HG03097 (cell line): ENCODE measurements around the gene CDKAL1.

Experiments used
- ATAC-seq: cut with Tn5 transposase; IDR thresholded peaks from one replicate; pipeline ENCODE4 v1.9.1; 2021; ENCODE audit not compliant: unreplicated experiment, low FRiP score

CDKAL1 gene

GRCh38 chr6:20861481-20861880, 327.2 kb downstream of the CDKAL1 start:
- no peak for ATAC-seq

GRCh38 chr6:20866036-20866435, 331.8 kb downstream of the CDKAL1 start:
- no peak for ATAC-seq

- ATAC-seq, result no peak
Observed at GRCh38 chr6:20866935-20867703, 332.9 kb downstream of the CDKAL1 start.

DNA sequence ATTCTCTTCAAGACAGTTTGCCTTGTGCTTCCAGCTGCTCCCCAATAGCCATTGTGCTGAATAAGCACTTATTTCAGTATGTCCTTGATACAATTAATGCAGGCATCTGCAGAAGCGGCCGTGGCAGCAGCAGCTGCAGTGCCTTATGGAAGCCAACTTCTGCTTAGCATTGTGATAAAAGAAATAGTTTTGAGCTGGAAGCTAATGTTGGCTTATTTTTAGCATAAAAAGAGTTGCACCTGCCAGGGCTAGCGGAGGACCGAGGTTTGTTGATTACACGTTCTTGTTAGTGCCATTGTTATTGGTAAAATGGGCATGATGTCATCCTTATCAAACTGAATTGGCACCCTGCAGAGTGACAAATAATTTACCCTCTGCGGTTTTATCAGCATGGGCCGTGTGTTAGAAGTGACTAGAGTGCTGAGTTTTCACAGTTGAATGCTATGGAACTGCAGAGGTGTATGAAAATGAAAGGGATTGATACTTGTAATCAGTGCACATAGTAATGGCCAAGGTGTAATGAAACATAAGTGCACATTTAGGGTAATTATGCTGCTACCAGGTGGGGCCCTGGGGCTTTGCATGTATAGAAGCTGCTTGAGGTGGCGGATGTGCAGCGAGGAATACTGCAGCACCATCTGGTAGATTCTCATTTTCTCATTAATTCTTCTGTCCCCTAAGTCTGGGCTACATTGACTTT, 334.3 kb downstream of the CDKAL1 start:
- ATAC-seq, result no peak

GRCh38 chr6:20870021-20870420, 335.8 kb downstream of the CDKAL1 start:
- ATAC-seq, result no peak

DNA sequence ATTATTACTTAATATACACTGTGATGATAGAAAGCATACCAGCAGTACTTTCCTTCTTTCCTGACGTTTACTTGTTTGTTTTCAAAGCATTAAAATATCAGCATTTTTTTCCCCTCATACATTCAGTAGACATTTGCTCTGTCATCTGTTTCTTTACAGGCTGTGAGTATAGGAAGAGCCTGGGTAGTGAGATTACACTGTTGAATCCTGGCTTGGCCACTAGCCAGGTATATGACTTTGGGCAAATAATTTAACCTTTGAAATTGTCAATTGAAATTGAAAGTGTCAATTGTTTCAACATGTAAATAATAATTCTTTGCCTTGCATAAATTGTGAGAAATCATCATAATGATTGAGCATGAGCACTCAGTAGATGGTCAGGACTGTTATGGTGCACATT, 336.2 kb downstream of the CDKAL1 start:
- no peak for ATAC-seq

DNA sequence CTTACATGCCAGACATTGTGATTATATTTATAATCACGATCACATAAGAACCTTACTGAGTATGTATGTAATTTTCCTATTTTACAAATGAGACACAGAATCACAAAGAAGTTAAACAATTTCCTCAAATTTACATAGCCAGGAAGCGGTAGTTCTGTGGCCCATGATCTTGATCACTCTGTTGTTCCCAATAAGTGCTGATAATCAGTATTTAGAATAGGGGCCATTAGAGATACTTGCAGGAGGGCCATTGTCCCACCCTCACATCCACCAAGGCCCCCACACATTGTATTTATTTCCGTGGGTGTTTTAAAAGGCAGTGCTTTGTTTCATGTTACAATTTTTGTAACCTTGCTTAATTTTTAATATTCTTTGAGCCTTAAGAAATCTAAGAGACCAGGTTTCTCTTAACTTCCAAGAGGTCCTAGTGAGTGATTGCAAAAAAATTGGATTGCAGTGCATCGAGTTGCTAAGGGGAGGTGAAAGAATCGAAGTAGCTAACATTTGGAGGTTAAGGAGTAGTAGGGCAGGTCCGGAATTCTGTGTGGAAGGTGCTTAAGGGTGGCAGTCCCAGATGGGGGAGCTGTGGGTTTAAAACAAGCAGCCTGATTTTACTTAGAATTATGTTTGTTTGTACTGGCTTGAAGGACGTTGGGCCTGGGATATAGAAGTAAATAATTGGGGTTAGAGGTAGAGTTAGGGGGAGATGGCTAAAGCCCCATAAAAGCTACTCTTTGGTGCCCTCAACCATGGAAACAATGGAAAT, 339.4 kb downstream of the CDKAL1 start:
- ATAC-seq, result no peak

DNA sequence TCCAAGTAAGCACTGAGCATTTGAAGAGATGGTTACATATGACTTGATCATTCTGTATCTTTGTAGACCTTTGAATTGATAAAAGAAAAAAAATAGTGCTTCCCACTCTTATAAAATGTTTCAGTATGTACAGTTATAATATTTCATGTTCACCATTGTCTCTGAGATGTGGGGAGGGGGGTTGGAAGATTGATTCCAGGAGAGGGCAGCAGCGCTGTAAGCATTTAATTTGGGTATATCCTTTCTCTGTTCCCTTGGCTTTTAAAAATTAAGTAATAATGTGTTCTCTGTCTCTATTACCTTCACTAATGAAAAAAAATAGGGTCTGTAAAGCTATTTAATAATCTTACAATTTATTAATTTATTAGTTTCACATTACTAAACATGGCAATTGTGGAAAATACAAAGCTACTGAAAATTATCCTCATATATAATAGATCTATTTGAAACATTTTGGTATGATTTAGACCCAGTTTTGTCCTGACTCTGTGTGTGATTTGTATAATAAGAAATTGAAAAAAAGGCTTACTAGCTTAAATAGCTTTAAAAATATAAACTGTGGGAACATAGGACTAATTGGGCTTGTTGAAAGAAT, 341.2 kb downstream of the CDKAL1 start:
- ATAC-seq, result no peak

GRCh38 chr6:20876036-20876435, 341.8 kb downstream of the CDKAL1 start:
- no peak for ATAC-seq

DNA sequence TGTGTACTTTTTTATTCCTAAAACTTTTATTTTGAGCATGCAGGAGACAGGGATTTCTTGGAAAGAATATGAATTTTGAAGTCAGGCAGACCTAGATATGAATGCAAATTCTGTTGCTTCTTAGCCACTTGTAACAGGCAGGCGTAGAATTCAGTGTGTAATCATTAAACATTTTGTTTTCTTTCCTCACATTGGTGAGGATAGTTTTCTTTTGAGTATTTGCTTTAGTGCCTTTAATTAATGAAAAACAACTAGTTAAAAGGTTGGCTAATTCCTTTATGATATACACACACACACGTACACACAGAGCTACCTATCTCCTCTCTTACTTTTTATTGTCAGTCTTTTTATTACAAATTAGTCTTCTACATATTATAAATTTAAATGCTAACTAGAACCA, 342.3 kb downstream of the CDKAL1 start:
- ATAC-seq, result no peak

- ATAC-seq, result peak; percentile 96
Observed at GRCh38 chr6:20877008-20877937, 343.0 kb downstream of the CDKAL1 start.

DNA sequence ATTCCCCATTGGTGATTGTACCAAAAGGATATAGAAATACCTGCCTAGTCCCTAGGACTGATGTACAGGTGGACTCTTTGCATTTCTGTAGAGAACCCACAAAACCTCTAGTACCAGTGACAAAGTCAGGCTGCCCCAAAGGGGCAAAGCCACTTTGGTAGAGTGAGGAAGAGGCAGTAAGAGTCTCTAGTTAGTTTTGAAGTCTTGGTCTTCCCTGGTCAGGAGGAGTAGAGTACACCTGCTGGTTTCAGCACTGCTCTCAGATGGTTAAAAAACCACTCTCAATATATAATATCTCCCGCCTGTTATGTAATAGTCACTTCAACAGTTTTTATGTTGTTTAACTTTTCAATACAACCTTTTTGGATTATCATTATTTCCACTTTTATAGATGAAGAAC, 344.9 kb downstream of the CDKAL1 start:
- ATAC-seq, result no peak

DNA sequence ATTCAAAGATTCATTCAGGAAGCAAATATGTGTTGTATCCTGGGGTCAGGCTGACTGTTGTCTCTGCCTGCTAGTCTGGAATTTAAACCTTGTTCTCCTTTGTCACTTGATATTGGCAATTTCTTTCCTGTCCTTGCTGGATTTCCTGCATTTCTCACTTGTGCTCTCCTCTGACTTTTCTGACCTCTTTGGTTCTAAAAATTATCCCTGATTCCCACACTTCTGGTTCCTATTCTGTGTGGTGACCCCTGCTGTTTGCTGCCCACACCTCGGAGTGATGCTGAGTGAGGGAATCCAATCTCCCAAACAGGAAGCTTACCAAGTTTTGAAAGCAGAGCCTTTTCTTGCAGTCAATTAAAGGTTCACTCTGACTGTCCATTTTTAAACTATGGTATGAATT, 345.3 kb downstream of the CDKAL1 start:
- no peak for ATAC-seq

DNA sequence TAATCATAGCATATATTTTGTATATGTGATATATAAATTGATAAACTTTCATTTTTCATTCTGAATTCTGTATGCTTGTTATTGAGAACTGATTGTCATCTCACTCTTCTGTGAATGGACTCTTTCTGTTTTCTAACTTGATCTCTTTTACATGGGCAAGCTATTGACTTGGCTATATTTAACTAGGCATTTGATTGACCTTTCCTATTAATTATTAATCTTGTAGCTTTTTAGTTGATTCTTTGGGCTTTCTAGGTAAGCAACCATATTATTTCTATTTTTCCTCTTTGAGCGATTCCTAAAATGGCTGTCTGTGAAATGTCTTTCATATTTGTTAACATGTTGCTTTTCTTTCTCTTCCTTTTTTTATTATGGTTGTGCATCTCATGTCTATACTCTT, 347.1 kb downstream of the CDKAL1 start:
- ATAC-seq, result no peak

DNA sequence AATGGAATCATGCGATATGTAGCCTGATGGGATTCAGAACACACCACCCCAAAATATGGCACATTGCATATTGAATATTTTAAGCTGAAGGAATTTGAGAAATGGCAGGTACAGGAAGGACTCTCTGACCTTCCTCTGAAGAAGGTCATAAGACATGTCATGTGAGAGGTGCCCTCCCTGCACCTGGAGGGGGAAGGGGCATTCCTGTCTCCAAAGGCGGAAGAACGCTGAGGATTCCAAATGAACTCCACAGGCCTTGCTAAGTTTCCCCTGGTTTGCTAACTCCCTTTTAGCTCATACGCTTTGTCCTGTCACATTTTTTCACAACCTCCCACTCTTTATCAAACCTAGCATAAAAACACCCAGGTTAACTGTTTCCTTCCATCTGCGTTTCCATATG, 347.8 kb downstream of the CDKAL1 start:
- no peak for ATAC-seq

GRCh38 chr6:20885076-20885475, 350.8 kb downstream of the CDKAL1 start:
- ATAC-seq, result no peak

DNA sequence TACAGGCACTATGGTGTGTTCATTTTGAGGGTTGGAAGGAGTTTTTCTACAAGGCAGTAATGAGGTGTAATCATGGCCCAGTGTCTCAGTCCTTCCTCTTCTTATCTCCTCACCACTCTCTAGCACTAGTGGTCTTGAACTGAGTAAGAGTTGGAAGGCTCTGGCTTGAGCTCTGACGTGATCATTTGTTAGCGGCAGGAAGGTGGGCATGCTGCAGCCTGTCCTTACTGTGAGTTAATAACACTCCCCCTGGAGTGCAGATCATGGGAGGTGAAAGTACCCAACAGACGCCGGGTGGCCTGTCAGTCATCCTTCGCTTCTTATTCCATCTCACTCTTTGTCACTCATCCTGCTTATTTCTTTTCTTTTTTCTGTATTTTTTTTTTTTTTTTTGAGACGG, 356.9 kb downstream of the CDKAL1 start:
- ATAC-seq, result no peak

GRCh38 chr6:20892365-20892764, 358.1 kb downstream of the CDKAL1 start:
- no peak for ATAC-seq

- no peak for ATAC-seq
Observed at GRCh38 chr6:20893412-20893811, 359.2 kb downstream of the CDKAL1 start.
